Thoracic aorta (tissue), 2 donors: ENCODE measurements around the gene SAMD3. TPM values are rescaled to one million over a fixed set of nuclear protein-coding genes. Genes with fewer than 3 reads are reported as not detected.
"Not testable (repeated sequence)": the region's sequence is repeated elsewhere in the genome, so short reads cannot be mapped to it uniquely, and the experiment has no call there.

Source experiments
- ATAC-seq: fragments of 150-250 bp; one replicate; pipeline ENCODE4 v1.8.0; 2017; ENCODE audit warnings: low read depth; ENCODE audit not compliant: insufficient number of reproducible peaks, low FRiP score
- DNase-seq: peaks from one replicate; pipeline ENCODE4 v3.0.0-alpha.2; 2020; ENCODE audit warnings: low spot score
- H3K27ac ChIP-seq, 2 donors: fragments of 200-600 bp; sonication (generic); 1 replicate in 1 of 2; 2 replicates in 1 of 2; pipeline ENCODE4 v1.5.1; 2016; ENCODE audit warnings: mild to moderate bottlenecking in 2 of 2, moderate library complexity in 2 of 2
- H3K27me3 ChIP-seq: fragments of 200-600 bp; sonication (generic); replicated peaks from 2 replicates; pipeline ENCODE4 v1.6.0; 2016; ENCODE audit warnings: mild to moderate bottlenecking; ENCODE audit not compliant: insufficient read depth
- H3K36me3 ChIP-seq: fragments of 200-600 bp; sonication (generic); one replicate; pipeline ENCODE4 v1.5.1; 2016
- H3K4me1 ChIP-seq, 2 donors: fragments of 200-600 bp; sonication (generic); 1 replicate in 1 of 2; 2 replicates in 1 of 2; pipeline versions ENCODE4 v1.5.1 to v1.6.0; 2016; ENCODE audit warnings: low read depth in 2 of 2, mild to moderate bottlenecking in 1 of 2; ENCODE audit not compliant: control insufficient read depth in 1 of 2
- H3K4me3 ChIP-seq: fragments of 200-600 bp; sonication (generic); 2 replicates; pipeline ENCODE4 v1.5.1; 2016; ENCODE audit warnings: mild to moderate bottlenecking
- H3K9me3 ChIP-seq: fragments of 200-600 bp; sonication (generic); 2 replicates; pipeline ENCODE4 v1.5.1; 2016
- total RNA-seq, 2 donors: library from RNA; depleted of rRNA; stranded (reverse); fragments of >200 nt; gene quantifications; one replicate each; pipeline versions ENCODE4 v1.1.0 to v1.2.3, GENCODE V29; 2016
- TF ChIP-seq, protein P1 (sequence below): fragments of 200-600 bp; sonication (generic); IDR thresholded peaks from one replicate; pipeline ENCODE4 v1.5.1; 2019; ENCODE audit warnings: antibody characterized with exemption

SAMD3 gene
- total RNA-seq, 2 donors from 2014 or later, result 1.2 to 1.8 TPM

DNA sequence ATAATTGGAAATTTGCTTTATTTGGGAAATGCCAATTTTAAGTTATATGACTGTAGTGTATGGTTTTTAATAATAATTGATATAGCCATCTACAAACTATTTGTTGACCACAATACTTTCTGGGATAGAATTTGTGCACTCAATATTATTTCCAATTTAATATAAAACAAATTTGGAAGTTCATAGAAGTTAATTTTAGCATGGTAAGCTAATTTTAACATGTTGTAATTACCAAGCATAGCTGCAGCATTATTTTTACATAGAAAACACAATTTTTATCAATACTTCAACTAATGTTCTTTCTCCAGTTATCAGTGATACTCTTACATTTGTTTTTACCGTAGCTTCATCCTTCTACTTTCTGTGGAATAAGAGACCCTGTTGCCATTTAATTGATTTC is 103.5 kb downstream of the SAMD3 start:
- Histone ChIP-seq H3K9me3 (no peaks in the 10 kb centered on the region), H3K36me3 (no peaks in the 10 kb centered on the region), H3K27me3 (no peaks in the 10 kb centered on the region), H3K27ac (no peak overlapping the region), H3K4me3 (no peak overlapping the region), H3K4me1 (no peaks in the 10 kb centered on the region)
- TF ChIP-seq, protein P1, sequence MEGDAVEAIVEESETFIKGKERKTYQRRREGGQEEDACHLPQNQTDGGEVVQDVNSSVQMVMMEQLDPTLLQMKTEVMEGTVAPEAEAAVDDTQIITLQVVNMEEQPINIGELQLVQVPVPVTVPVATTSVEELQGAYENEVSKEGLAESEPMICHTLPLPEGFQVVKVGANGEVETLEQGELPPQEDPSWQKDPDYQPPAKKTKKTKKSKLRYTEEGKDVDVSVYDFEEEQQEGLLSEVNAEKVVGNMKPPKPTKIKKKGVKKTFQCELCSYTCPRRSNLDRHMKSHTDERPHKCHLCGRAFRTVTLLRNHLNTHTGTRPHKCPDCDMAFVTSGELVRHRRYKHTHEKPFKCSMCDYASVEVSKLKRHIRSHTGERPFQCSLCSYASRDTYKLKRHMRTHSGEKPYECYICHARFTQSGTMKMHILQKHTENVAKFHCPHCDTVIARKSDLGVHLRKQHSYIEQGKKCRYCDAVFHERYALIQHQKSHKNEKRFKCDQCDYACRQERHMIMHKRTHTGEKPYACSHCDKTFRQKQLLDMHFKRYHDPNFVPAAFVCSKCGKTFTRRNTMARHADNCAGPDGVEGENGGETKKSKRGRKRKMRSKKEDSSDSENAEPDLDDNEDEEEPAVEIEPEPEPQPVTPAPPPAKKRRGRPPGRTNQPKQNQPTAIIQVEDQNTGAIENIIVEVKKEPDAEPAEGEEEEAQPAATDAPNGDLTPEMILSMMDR, result no peak
- ATAC-seq (no peak), DNase-seq (no peak)

DNA sequence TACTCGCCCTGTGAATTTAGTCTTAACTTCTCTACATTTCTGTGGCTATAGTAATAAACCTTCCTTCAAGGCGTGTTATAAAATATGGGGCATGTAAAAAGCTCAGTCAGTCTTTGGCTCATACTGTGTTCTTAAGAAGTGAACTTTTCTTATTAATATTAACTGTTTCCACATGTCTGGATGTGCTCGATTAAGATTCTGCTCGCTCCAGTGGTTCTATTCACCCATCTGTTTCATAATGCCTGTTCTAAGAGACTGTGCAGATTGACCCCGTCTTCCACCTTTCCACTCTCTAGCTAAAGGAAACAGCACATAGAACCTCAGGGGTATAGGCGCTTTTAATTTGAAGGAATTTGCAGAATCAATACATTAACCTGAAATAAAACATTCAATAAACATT is 104.5 kb downstream of the SAMD3 start:
- TF ChIP-seq, protein P1, result no peak
- no peaks in the 10 kb centered on the region for H3K9me3 ChIP-seq

DNA sequence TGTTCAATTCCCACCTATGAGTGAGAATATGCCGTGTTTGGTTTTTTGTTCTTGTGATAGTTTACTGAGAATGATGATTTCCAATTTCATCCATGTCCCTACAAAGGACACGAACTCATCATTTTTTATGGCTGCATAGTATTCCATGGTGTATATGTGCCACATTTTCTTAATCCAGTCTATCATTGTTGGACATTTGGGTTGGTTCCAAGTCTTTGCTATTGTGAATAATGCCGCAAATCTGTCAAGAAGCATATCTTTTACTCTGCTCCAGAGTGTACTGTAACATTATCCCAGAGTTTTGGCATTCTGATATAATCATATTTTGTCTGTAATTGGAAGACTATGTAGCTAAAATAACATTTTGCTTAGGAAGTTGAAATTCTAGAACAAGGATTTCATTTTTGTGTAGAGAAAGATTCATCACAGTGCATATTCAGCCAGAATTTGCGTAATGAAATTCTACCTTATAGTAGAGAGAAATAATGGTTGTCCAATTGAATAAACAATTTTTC is 105.5 kb downstream of the SAMD3 start:
- not testable (repeated sequence) for H3K36me3 ChIP-seq, H3K27me3 ChIP-seq, H3K9me3 ChIP-seq, H3K4me1 ChIP-seq, ATAC-seq, DNase-seq, H3K4me3 ChIP-seq, H3K27ac ChIP-seq

More for the DNA sequence above, 104.5 kb downstream of the SAMD3 start:
- Histone ChIP-seq H3K4me3 (no peak overlapping the region), H3K27me3 (no peaks in the 10 kb centered on the region), H3K4me1 (no peaks in the 10 kb centered on the region), H3K36me3 (no peaks in the 10 kb centered on the region), H3K27ac (no peak overlapping the region)
- DNase-seq (no peak), ATAC-seq (no peak)

DNA sequence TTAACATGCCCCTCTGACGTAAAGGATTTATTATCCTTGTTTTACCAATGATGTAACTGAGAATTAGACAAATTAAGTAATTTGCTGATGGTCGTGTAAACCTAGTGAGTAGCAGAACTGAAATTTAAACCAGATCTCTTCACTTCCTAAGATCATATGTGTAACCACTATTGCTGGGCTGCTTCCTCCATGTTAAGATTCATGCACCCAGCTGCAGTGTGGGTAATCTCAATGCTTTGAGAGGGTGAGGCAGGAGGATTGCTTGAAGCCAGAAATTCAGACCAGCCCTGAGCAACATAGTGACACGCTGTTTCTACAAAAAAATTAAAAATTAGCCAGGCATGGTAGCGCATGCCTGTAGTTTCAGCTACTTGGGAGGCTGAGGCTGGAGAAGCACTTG is 106.5 kb downstream of the SAMD3 start:
- Histone ChIP-seq H3K4me3 (no peak overlapping the region), H3K27me3 (no peaks in the 10 kb centered on the region), H3K36me3 (no peaks in the 10 kb centered on the region), H3K9me3 (no peaks in the 10 kb centered on the region), H3K27ac (no peak overlapping the region), H3K4me1 (no peaks in the 10 kb centered on the region)
- DNase-seq (no peak), ATAC-seq (no peak)
- TF ChIP-seq, protein P1, result no peak

DNA sequence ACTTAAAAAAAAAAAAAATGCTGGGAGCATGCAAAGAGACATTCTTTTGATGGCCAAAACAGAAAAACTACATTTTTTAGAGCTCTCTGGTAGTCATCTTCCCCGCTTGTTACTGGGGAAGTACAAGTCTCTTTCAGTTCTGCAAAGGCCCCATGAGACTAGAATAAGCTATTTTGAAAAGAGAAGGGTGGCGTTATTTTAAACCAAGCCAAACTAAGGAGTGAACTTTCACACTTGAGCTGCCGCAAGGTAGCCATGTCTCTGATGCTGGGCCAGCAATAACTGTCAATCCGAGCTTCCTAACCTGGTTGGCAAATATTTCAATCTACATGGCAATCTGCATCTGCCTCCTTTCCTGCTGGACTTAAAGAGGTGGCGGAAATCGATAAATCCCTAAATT is 107.7 kb downstream of the SAMD3 start:
- DNase-seq, result no peak
- Histone ChIP-seq H3K36me3 (no peaks in the 10 kb centered on the region), H3K4me1 (no peaks in the 10 kb centered on the region), H3K4me3 (no peak overlapping the region), H3K27me3 (no peaks in the 10 kb centered on the region), H3K27ac (no peak overlapping the region), H3K9me3 (peaks cover under 1% of the 10 kb centered on the region)
- TF ChIP-seq, protein P1, result no peak
- ATAC-seq, result no peak

DNA sequence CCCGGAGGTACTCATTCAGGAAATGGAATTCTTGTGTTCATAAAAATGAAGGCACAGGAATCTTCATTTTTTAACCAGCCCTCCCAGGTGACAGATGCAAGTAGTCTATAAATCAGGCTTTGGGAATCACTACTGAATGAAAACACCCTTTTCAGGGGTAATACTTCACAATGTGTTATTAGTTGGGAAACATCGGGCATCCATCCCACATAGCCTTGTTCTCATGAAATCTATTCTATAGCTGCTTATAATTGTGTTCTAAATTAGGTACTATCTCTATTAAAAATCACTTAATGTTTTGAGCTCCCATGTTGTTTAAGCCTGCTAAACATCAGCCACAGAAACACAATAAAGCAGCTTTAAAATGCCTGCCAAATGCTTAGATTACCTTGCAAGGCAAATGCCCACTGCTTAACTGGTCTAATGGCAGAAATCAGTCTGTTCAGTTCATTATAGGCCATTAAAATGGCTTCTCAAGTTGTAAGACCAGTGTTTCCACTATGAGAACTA is 109.5 kb downstream of the SAMD3 start:
- H3K36me3 ChIP-seq, result no peaks in the 10 kb centered on the region
- no peak for ATAC-seq

More for the DNA sequence above, 109.5 kb downstream of the SAMD3 start:
- Histone ChIP-seq H3K4me1 (no peaks in the 10 kb centered on the region), H3K4me3 (no peak overlapping the region), H3K9me3 (peaks cover 5% of the 10 kb centered on the region), H3K27ac (no peak overlapping the region), H3K27me3 (no peaks in the 10 kb centered on the region)
- TF ChIP-seq, protein P1, result no peak
- DNase-seq, result no peak
